RWPE1 (cell line): Measurements from ENCODE around the gene RHBDL3.
"Not testable (repeated sequence)": the region's sequence is repeated elsewhere in the genome, so short reads cannot be mapped to it uniquely, and the experiment has no call there.

Experiments used
- CTCF ChIA-PET: fragments of 350-600 bp; sonication (Branson Sonifier 250); formaldehyde crosslinking; extraction: SDS; loops from one replicate; lab custom pipeline; 2021; lab: Yijun Ruan, JAX
- POLR2A ChIA-PET: fragments of 400-600 bp; formaldehyde crosslinking; extraction: SDS; loops from one replicate; lab custom pipeline; 2020; ENCODE audit warnings: antibody characterized with exemption; ENCODE audit not compliant: low non-redundant PET; lab: Yijun Ruan, JAX
- DNase-seq: peaks from one replicate; pipeline ENCODE4 v3.0.0; 2012; ENCODE audit warnings: low spot score
- H3K27ac ChIP-seq: fragments of 450-650 bp; 2 replicates; pipeline ENCODE4 v1.5.1; 2017
- CTCF ChIP-seq: fragments of 450-650 bp; conservative IDR thresholded peaks from 2 replicates; pipeline ENCODE4 v1.5.1; 2017; ENCODE audit warnings: low read depth, mild to moderate bottlenecking

Gene RHBDL3

DNA sequence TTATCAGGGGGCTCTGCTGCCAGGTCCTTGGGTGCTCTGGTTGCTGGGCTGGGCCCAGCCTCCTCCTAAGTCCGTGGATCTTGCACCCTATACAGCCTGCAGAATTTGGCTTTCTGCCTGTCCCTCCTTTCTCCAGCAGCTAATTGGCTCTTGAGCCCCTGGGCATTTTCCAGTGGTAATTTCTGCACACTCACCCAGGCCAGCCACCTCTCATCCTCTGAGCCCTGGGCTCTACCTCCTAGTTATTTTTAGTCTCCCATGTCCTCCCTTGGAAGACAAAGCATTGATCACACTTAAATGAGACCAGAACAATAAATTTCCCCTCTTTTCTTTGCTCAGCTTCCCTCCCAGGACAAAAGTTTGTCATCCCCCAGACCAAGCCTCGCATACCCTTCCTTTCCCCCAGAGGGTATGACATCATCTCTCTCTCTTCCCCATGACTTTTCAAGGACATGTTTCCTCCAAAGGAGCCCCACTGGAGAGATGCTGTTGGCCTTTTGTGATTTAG, 38.2 kb downstream of the RHBDL3 start:
- TF ChIP-seq CTCF = no peak
- ChIA-PET CTCF (no interaction called here), POLR2A (no interaction called here)
- DNase-seq = no peak
- no peak overlapping the region for H3K27ac ChIP-seq

DNA sequence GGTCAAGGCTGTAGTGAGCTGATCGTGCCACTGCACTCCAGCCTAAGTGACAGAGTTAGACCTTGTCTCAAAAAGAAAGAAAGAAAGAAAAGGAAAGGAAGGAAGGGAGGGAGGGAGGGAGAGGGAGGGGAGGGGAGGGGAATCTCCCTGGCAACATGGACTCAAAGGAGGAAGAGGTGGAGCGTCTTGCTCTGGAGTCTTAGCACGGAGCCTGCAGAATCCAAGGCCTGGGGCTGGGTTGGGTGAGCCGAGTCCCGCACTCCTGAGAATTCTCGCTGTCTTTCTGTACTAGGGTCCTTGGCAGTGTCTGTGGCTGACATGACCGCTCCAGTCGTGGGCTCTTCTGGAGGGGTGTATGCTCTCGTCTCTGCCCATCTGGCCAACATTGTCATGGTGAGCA, 39.4 kb downstream of the RHBDL3 start:
- no peak for TF ChIP-seq CTCF
- ChIA-PET POLR2A (no interaction called here), CTCF (interaction anchor here (0.7 kb wide), 1 partner anchor 15 kb away, joined by 3 read pairs; no protein-coding TSS in a partner anchor)
- H3K27ac ChIP-seq = no peak overlapping the region
- DNase-seq = no peak

- DNase-seq = no peak
- POLR2A ChIA-PET = no interaction called here
- H3K27ac ChIP-seq = no peak overlapping the region
- no peak for TF ChIP-seq CTCF
- CTCF ChIA-PET = interaction anchor here (0.6 kb wide), 1 partner anchor 138 kb away, joined by 6 read pairs; no protein-coding TSS in a partner anchor
Measured at GRCh38 chr17:32307658-32308057, 42.0 kb downstream of the RHBDL3 start.

- ChIA-PET CTCF (interaction anchor here (0.5 to 0.9 kb wide), 4 partner anchors 9 to 120 kb away, joined by 3 to 6 read pairs (median 3); no protein-coding TSS in a partner anchor), POLR2A (no interaction called here)
- no peak overlapping the region for H3K27ac ChIP-seq
- no peak for TF ChIP-seq CTCF
- DNase-seq = no peak
Measured at GRCh38 chr17:32311028-32311536, 45.5 kb downstream of the RHBDL3 start.

DNA sequence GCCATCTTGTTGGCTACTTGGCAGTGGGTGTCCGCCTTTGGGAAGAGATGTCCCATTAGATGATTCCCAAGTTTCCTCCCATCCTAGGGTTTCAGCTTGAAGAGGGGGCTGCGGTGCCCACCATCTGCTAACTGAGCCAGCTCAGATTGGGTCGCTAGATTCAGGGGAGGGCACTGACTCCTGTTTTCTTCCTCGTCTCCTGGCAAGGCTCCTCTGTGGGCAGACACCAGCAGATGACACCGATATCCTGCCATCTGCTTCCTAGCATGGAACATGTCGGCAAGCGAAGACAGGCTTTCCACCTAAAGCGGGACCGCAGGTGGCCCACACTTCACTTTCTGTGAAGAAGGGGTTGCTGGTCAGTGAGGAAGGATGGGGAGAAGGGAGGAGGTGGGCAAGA, 49.0 kb downstream of the RHBDL3 start:
- ChIA-PET POLR2A (no interaction called here), CTCF (no interaction called here)
- H3K27ac ChIP-seq = no peak overlapping the region
- DNase-seq = no peak
- no peak for TF ChIP-seq CTCF

DNA sequence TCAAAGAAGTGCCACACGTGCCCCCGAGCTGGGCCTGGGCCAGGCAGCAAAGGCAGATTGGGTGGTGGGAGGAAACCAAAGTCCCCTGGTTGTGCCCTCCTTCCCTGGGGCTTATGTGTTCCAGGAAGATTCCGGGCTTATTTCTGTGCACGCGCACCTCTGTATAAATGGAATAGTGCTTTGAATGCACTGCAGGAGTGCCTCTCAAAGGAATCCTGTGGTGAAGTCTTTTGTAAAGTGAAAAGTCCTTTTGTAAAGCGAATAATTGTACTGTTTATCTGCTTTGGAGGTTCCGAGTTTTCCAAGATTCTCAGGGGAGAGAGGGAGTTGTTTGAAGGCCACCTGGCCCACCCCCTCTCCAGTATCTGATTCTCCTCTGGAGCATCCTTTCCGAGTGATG, 49.5 kb downstream of the RHBDL3 start:
- TF ChIP-seq CTCF = no peak
- ChIA-PET POLR2A (no interaction called here), CTCF (no interaction called here)
- no peak for DNase-seq
- H3K27ac ChIP-seq = no peak overlapping the region

DNA sequence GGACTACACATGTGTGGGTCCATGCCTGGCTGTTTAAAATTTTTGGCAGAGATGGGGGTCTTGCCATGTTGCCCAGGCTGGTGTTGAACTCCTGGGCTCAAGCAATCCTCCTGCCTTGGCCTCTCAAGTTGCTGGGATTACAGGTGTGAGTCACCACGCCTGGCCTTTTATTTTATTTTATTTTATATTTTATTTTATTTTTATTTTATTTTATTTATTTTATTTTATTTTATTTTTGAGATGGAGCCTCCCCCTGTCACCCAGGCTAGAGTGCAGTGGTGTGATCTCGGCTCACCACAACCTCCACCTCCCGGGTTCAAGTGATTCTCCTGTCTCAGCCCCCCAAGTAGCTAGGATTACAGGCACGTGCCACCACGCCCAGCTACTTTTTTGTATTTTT, 51.0 kb downstream of the RHBDL3 start:
- DNase-seq, POLR2A ChIA-PET, H3K27ac ChIP-seq: not testable (repeated sequence)
- CTCF ChIA-PET = interaction anchor here (1.3 kb wide), 1 partner anchor 64 kb away, joined by 9 read pairs; no protein-coding TSS in a partner anchor
